DND-41 (cell line): ENCODE measurements around the gene PRKCB.

Source experiments
- CTCF ChIP-seq: IDR thresholded peaks from 2 replicates; pipeline ENCODE4 v1.5.1; 2012; ENCODE audit warnings: borderline replicate concordance, low read length, moderate library complexity, mild to moderate bottlenecking; ENCODE audit not compliant: poor library complexity, severe bottlenecking; ENCODE audit errors: extremely low read depth
- EZH2 ChIP-seq: IDR thresholded peaks from 3 replicates; pipeline ENCODE4 v1.6.1; 2012; ENCODE audit warnings: borderline replicate concordance, low read depth, mild to moderate bottlenecking, moderate library complexity, low read length, inconsistent platforms; ENCODE audit not compliant: severe bottlenecking

DNA sequence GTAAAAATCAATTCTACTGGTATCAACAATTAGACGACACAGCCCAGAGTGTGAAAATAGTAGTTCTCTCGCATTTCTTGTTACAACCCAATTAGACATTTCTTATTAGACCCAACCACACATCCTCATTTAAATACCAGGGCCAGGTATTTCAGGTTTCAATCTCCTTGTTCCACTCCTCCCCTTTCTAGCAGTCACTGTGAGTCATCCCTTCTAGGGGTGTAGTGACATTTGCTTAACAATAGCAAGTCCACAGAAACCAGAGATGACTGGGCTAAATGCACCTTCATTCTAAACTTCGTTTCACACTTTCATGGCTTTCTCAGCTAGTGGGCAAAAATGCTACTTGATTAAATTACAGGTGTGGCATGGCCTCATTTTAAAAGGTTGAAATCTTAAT is 303.5 kb downstream of the PRKCB start:
- TF ChIP-seq CTCF, result no peak
- no peak for TF ChIP-seq EZH2
